Trophoblast cell (in vitro differentiated cells and primary cell): ENCODE results near the gene ALS2CL.

Source experiments
- DNase-seq, 2 donors: peaks; one replicate each; pipeline ENCODE4 v3.0.0-alpha.2; 2016
- H2AFZ ChIP-seq: 2 replicates; pipeline ENCODE4 v1.6.1; 2013; ENCODE audit warnings: low read length, moderate library complexity, mild to moderate bottlenecking; ENCODE audit not compliant: insufficient read depth, poor library complexity
- H2AK5ac ChIP-seq: 2 replicates; pipeline ENCODE4 v1.6.1; 2013; ENCODE audit warnings: mild to moderate bottlenecking, low read length
- H2BK120ac ChIP-seq: 2 replicates; pipeline ENCODE4 v1.6.1; 2013; ENCODE audit warnings: low read length, mild to moderate bottlenecking, moderate library complexity; ENCODE audit not compliant: insufficient read depth, poor library complexity
- H2BK12ac ChIP-seq: 2 replicates; pipeline ENCODE4 v1.6.1; 2013; ENCODE audit warnings: mild to moderate bottlenecking, low read length, moderate library complexity
- H2BK5ac ChIP-seq: 2 replicates; pipeline ENCODE4 v1.6.1; 2013; ENCODE audit warnings: low read length, low read depth, moderate library complexity, mild to moderate bottlenecking; ENCODE audit not compliant: poor library complexity
- H3K14ac ChIP-seq: 2 replicates; pipeline ENCODE4 v1.6.1; 2013; ENCODE audit warnings: mild to moderate bottlenecking, low read length
- H3K18ac ChIP-seq: 2 replicates; pipeline ENCODE4 v1.6.1; 2013; ENCODE audit warnings: mild to moderate bottlenecking, low read length
- H3K23ac ChIP-seq: 2 replicates; pipeline ENCODE4 v1.6.1; 2013; ENCODE audit warnings: low read length
- H3K27ac ChIP-seq: 2 replicates; pipeline ENCODE4 v1.5.1; 2013; ENCODE audit warnings: low read depth, mild to moderate bottlenecking, inconsistent platforms, low read length, moderate library complexity
- H3K27me3 ChIP-seq: 2 replicates; pipeline ENCODE4 v1.6.1; 2013; ENCODE audit warnings: inconsistent platforms, mild to moderate bottlenecking, low read length, moderate library complexity; ENCODE audit not compliant: insufficient read depth
- H3K36me3 ChIP-seq, 2 experiments: 1 replicate in 1 of 2; 2 replicates in 1 of 2; pipeline ENCODE4 v1.6.1; 2013; ENCODE audit warnings: low read length in 2 of 2, mild to moderate bottlenecking in 2 of 2, moderate library complexity in 1 of 2; ENCODE audit not compliant: insufficient read depth in 2 of 2, control insufficient read depth in 1 of 2
- H3K4ac ChIP-seq: 2 replicates; pipeline ENCODE4 v1.6.1; 2013; ENCODE audit warnings: low read depth, mild to moderate bottlenecking, low read length, moderate library complexity
- H3K4me1 ChIP-seq, 2 experiments: 1 replicate in 1 of 2; 2 replicates in 1 of 2; pipeline ENCODE4 v1.6.1; 2013; ENCODE audit warnings: low read length in 2 of 2, mild to moderate bottlenecking in 2 of 2, moderate library complexity in 1 of 2; ENCODE audit not compliant: insufficient read depth in 2 of 2, control insufficient read depth in 1 of 2
- H3K4me2 ChIP-seq: 2 replicates; pipeline ENCODE4 v1.6.1; 2013; ENCODE audit warnings: inconsistent platforms, mild to moderate bottlenecking, low read length, moderate library complexity
- H3K4me3 ChIP-seq: 2 replicates; pipeline ENCODE4 v1.5.1; 2013; ENCODE audit warnings: mild to moderate bottlenecking, low read depth, low read length, inconsistent platforms
- H3K79me1 ChIP-seq: one replicate; pipeline ENCODE4 v1.6.1; 2013; ENCODE audit warnings: low read length
- H3K79me2 ChIP-seq: 2 replicates; pipeline ENCODE4 v1.6.1; 2013; ENCODE audit warnings: low read length, mild to moderate bottlenecking; ENCODE audit not compliant: control insufficient read depth, insufficient read depth, poor library complexity
- H3K9ac ChIP-seq: 2 replicates; pipeline ENCODE4 v1.6.1; 2013; ENCODE audit warnings: mild to moderate bottlenecking, low read length
- H3K9me3 ChIP-seq: 2 replicates; pipeline ENCODE4 v1.6.1; 2013; ENCODE audit warnings: low read depth, mild to moderate bottlenecking, control low read depth, inconsistent platforms, low read length; ENCODE audit not compliant: insufficient read depth
- H4K12ac ChIP-seq: 2 replicates; pipeline ENCODE4 v1.6.1; 2013; ENCODE audit warnings: low read depth, mild to moderate bottlenecking, low read length, moderate library complexity
- H4K8ac ChIP-seq: 2 replicates; pipeline ENCODE4 v1.6.1; 2013; ENCODE audit warnings: low read depth, mild to moderate bottlenecking, low read length, moderate library complexity
- H4K91ac ChIP-seq: one replicate; pipeline ENCODE4 v1.6.1; 2013; ENCODE audit warnings: low read depth, mild to moderate bottlenecking, low read length, moderate library complexity
- WGBS: extraction: QIAGEN DNeasy Blood & Tissue Kit; methylation state at CpG from one replicate; pipeline ENCODE4 v1.1.7; 2013; ENCODE audit warnings: missing lambda C conversion rate; ENCODE audit not compliant: insufficient read length, insufficient coverage; ENCODE audit errors: extremely low coverage; 5-methylcytosine and 5-hydroxymethylcytosine counted together

ALS2CL gene

DNA sequence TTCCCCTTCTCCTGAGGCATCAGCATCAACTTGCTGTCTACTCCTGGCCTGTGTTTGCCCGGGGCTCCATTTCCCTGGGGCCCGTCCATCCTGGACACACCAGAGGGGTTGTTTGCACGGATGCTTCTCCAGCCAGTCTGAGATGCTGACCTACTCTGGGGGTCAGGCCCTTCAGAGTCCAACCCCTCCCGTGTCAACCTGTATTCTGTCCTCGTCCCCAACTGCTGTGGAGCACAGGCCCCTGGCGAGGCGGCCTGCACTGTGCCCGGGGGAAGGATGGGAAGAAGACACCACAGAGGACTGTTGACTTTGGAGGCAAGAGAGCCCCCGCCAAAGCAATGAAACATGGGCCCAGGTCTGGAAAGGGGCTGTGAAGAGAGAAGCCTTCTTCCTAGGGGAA lies 25.8 kb downstream of the ALS2CL start:
- DNase-seq = no peak
- Histone ChIP-seq H3K4ac (no peak overlapping the region), H2AFZ (no peak overlapping the region)

GRCh38 chr3:46667061-46667621 lies 26.3 kb downstream of the ALS2CL start:
- Histone ChIP-seq H3K4me2 (no peak overlapping the region), H3K14ac (no peak overlapping the region), H4K12ac (no peak overlapping the region), H4K91ac (no peak overlapping the region), H3K18ac (no peak overlapping the region), H2BK5ac (no peak overlapping the region), H3K79me2 (no peaks in the 10 kb centered on the region), H2AFZ (no peak overlapping the region), H3K23ac (no peak overlapping the region), H4K8ac (no peak overlapping the region), H3K4ac (no peak overlapping the region), H3K4me1 (no peaks in the 10 kb centered on the region), H3K4me3 (no peak overlapping the region), H3K27ac (no peak overlapping the region), H2BK120ac (no peak overlapping the region), H3K9me3 (peaks cover 3% of the 10 kb centered on the region), H3K36me3 (no peaks in the 10 kb centered on the region), H3K27me3 (no peaks in the 10 kb centered on the region), H3K9ac (no peak overlapping the region), H3K79me1 (no peaks in the 10 kb centered on the region), H2BK12ac (no peak overlapping the region), H2AK5ac (no peak overlapping the region)
- no CpG with 5 or more reads among the region's 8 CpGs for WGBS
- no peak for DNase-seq

More for the DNA sequence above, 25.8 kb downstream of the ALS2CL start:
- no peaks in the 10 kb centered on the region for H3K36me3 ChIP-seq
- no peak overlapping the region for H2BK5ac ChIP-seq
- H3K9me3 ChIP-seq = peaks cover 3% of the 10 kb centered on the region
- no peak overlapping the region for H4K12ac ChIP-seq
- no peak overlapping the region for H3K4me3 ChIP-seq
- no peak overlapping the region for H2BK12ac ChIP-seq
- no peaks in the 10 kb centered on the region for H3K4me1 ChIP-seq
- H3K14ac ChIP-seq = no peak overlapping the region
- no peaks in the 10 kb centered on the region for H3K79me1 ChIP-seq
- H3K9ac ChIP-seq = no peak overlapping the region
- no peak overlapping the region for H2BK120ac ChIP-seq
- no peak overlapping the region for H3K23ac ChIP-seq
- no peak overlapping the region for H3K27ac ChIP-seq
- no peaks in the 10 kb centered on the region for H3K27me3 ChIP-seq
- no peak overlapping the region for H2AK5ac ChIP-seq
- H3K79me2 ChIP-seq = no peaks in the 10 kb centered on the region
- H3K18ac ChIP-seq = no peak overlapping the region
- H4K91ac ChIP-seq = no peak overlapping the region
- H3K4me2 ChIP-seq = no peak overlapping the region
- no CpG with 5 or more reads among the region's 9 CpGs for WGBS
- no peak overlapping the region for H4K8ac ChIP-seq

DNA sequence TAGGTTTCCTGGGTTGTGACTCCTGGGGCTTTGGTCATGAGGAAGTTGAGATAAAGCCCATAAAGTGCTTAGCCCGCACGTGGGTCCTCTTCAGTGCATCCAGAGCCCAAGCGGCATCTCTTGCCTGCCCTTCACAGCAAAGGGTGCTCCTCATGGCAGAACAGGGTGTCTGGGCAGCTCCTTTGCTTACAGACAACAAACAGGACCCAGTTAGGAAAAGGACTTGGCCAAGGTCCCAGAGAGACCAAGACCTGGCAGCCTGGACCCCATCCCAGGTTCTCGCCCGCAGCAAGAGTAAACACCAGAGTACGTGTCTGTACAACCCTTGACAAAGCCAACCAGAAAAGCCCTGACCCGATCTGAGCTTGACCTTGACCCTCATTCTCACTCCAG lies 27.0 kb downstream of the ALS2CL start:
- Histone ChIP-seq H3K79me2 (no peaks in the 10 kb centered on the region), H3K9me3 (peaks cover 3% of the 10 kb centered on the region), H4K12ac (no peak overlapping the region), H3K27ac (no peak overlapping the region), H3K23ac (no peak overlapping the region), H3K4me1 (no peaks in the 10 kb centered on the region), H4K8ac (no peak overlapping the region), H3K14ac (no peak overlapping the region), H3K4ac (no peak overlapping the region), H3K4me2 (no peak overlapping the region), H3K36me3 (no peaks in the 10 kb centered on the region), H2BK12ac (no peak overlapping the region), H2BK5ac (no peak overlapping the region), H3K4me3 (no peak overlapping the region), H3K79me1 (no peaks in the 10 kb centered on the region), H2BK120ac (no peak overlapping the region), H3K27me3 (no peaks in the 10 kb centered on the region), H2AK5ac (no peak overlapping the region), H4K91ac (no peak overlapping the region), H3K18ac (no peak overlapping the region), H3K9ac (no peak overlapping the region), H2AFZ (no peak overlapping the region)
- no CpG with 5 or more reads among the region's 7 CpGs for WGBS
- DNase-seq = no peak

DNA sequence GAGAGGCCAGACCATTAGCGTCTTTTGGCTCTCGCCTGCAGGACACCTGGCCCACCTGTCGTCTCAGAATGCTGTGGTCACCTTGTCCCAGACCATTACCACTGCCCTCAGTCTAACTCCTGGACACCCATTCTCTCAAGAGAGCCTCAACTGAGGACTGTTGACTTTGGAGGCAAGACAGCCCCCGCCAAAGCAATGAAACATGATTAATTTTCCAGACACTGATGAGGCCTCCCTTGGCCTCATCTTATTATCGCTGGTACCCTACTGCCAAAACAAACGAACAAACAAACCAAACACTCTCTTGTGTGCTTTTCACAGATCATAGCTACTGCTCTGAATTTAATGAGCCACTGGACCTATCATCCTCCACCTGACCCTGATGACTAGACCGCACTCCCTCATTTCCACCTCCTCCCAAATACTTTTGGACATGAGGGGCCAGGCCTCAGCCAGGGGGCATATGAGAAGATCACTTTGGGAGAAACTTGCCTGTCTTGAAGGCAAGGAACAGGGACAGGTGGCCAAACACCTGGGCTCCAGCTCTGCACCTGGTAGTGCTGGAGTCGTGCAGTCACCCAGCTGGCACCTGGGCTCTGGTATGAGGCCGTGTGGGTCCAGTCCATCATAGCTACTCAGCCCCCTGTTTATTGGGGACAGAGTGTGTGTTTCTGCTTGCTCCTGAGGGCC lies 27.6 kb downstream of the ALS2CL start:
- no peak overlapping the region for H2BK5ac ChIP-seq
- no peak overlapping the region for H2BK120ac ChIP-seq
- no CpG with 5 or more reads among the region's 9 CpGs for WGBS
- no peak overlapping the region for H3K4ac ChIP-seq
- H3K14ac ChIP-seq = no peak overlapping the region
- no peak overlapping the region for H2AK5ac ChIP-seq
- H2AFZ ChIP-seq = no peak overlapping the region
- no peak overlapping the region for H3K27ac ChIP-seq
- H4K8ac ChIP-seq = no peak overlapping the region
- peaks cover 3% of the 10 kb centered on the region for H3K9me3 ChIP-seq
- no peaks in the 10 kb centered on the region for H3K79me2 ChIP-seq
- no peak overlapping the region for H3K4me3 ChIP-seq
- no peaks in the 10 kb centered on the region for H3K36me3 ChIP-seq
- H3K18ac ChIP-seq = no peak overlapping the region
- H3K27me3 ChIP-seq = no peaks in the 10 kb centered on the region
- no peak for DNase-seq
- no peaks in the 10 kb centered on the region for H3K79me1 ChIP-seq
- H3K9ac ChIP-seq = no peak overlapping the region
- H3K23ac ChIP-seq = no peak overlapping the region
- H4K12ac ChIP-seq = no peak overlapping the region
- H3K4me1 ChIP-seq = peaks cover 2% of the 10 kb centered on the region in 2 experiments
- H2BK12ac ChIP-seq = no peak overlapping the region
- H3K4me2 ChIP-seq = no peak overlapping the region
- no peak overlapping the region for H4K91ac ChIP-seq
